ENCODE results near the gene PER2. TPM values are rescaled to one million over a fixed set of nuclear protein-coding genes. Genes with fewer than 3 reads are reported as not detected.

The PER2 gene
- total and polyA plus RNA-seq, 2 of the 13 experiments (the other 11 are each of a cell fraction or from before 2014, with no cell fraction given), result 5.1 to 9.4 TPM

DNA sequence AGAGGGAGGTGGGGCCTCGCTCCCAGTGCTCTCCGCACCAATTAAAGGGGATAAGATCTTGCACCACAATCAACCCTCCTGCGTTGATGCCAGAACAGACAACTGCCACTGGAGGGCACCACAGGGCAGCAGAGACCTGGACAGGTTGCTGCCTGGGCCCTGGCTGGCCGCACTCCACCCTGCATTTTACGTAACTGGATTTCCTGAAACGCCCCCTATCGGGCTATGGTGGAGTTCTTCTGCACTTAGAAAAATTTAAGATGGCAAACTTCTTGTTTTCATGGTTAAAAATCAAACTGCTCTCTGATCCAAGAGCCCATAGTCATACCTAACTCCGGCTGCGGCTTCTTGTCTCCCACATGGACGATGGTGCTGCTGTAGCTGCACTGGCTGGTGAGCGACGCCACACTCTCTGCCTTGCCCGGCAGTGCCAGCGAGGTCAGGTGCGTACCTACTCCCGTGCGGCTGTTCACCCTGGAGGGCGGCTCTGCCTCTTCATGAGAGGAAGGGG, 31.8 kb downstream of the PER2 start:
- BruUV-seq (replicated peaks), result no TSS peak
- POLR2A ChIA-PET, result no interaction called here
- DNase-seq (ENCODE audit: low spot score) (peak; percentile 91), FAIRE-seq (peak; percentile 98), ATAC-seq (peak; percentile 86)
- Histone ChIP-seq H3K36me3 (replicated peaks in 1 of 2; ENCODE audit: control insufficient read depth in 1 of 2, insufficient read depth in 2 of 2, low read length in 2 of 2) (peaks cover 39 to 82% of the 10 kb centered on the region in 2 experiments), H3K27me3 (ENCODE audit: control insufficient read depth in 1 of 2, insufficient read depth in 2 of 2, low read length in 2 of 2) (no peaks in the 10 kb centered on the region), H3K9ac (ENCODE audit: insufficient read depth, low read depth, low read length) (no peak overlapping the region), H3K27ac (ENCODE audit: extremely low read length, insufficient read depth, low read length) (no peak overlapping the region), H2AFZ (ENCODE audit: low read length) (no peak overlapping the region), H3K4me1 (ENCODE audit: insufficient read depth, low read length) (peaks cover 26% of the 10 kb centered on the region), H3K4me3 (replicated peaks in 1 of 3; ENCODE audit: insufficient read depth in 1 of 3, low read depth in 2 of 3, low read length in 3 of 3) (no peak overlapping the region), H3K4me2 (ENCODE audit: low read depth, low read length) (no peak overlapping the region), H4K20me1 (ENCODE audit: insufficient read depth, low read length) (no peaks in the 10 kb centered on the region), H3K9me3 (ENCODE audit: low read length) (no peaks in the 10 kb centered on the region), H3K79me2 (ENCODE audit: insufficient read depth, low read length) (no peaks in the 10 kb centered on the region)
- in situ Hi-C loops (cut with HindIII; ENCODE audit: extremely low pct_ligation_motif_present, low pct_unique_long_range_greater_than_20kb) (no loop called here), intact Hi-C loops (cut with micrococcal nuclease; ENCODE audit: unreplicated experiment) (loop anchor here (1.0 to 2.0 kb wide), 2 partner anchors 49 to 96 kb away; no protein-coding TSS in a partner anchor)
- CTCF ChIA-PET (ENCODE audit: low intra/inter-chr PET ratio, low total read pairs), result interaction anchor here (0.7 to 2.5 kb wide), 10 partner anchors 9 to 398 kb away, joined by 3 to 24 read pairs (median 6); no protein-coding TSS in a partner anchor
- WGBS (ENCODE audit: low lambda C conversion rate), result 67% methylated on average over 16 of the region's 18 CpGs
- TF ChIP-seq, protein P1, sequence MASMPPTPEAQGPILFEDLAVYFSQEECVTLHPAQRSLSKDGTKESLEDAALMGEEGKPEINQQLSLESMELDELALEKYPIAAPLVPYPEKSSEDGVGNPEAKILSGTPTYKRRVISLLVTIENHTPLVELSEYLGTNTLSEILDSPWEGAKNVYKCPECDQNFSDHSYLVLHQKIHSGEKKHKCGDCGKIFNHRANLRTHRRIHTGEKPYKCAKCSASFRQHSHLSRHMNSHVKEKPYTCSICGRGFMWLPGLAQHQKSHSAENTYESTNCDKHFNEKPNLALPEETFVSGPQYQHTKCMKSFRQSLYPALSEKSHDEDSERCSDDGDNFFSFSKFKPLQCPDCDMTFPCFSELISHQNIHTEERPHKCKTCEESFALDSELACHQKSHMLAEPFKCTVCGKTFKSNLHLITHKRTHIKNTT (CRISPR knock-in tag; IDR thresholded peaks at IDR 0.05), result 0 out of 2 replicates have a peak, but pooled peaks have one; percentile 54
- TF ChIP-seq ZNF101 (CRISPR knock-in tag; IDR thresholded peaks at IDR 0.05; ENCODE audit: borderline replicate concordance, low read depth) (no peak), ELF1 (CRISPR knock-in tag; IDR thresholded peaks at IDR 0.05) (peak; percentile 72; the same call in 1 of the 2 replicates), HNRNPH1 (optimal IDR thresholded peaks at IDR 0.05; ENCODE audit: low read depth, low read length) (no peak), KLF9 (CRISPR knock-in tag; IDR thresholded peaks at IDR 0.05; ENCODE audit: low read depth) (peak; percentile 72; the same call in 1 of the 2 replicates), ETV6 (CRISPR knock-in tag; conservative IDR thresholded peaks at IDR 0.05) (peak; percentile 79; the same call in 1 of the 2 replicates), ZNF619 (CRISPR knock-in tag; IDR thresholded peaks at IDR 0.05) (no peak), SATB2 (CRISPR knock-in tag; IDR thresholded peaks at IDR 0.05) (no peak), CREB1 (IDR thresholded peaks at IDR 0.05) (no peak), CREB1 (CRISPR knock-in tag; IDR thresholded peaks at IDR 0.05) (no peak), SMC3 (IDR thresholded peaks at IDR 0.05; ENCODE audit: low read length) (peak; percentile 90), NKX3-1 (CRISPR knock-in tag; IDR thresholded peaks at IDR 0.05) (no peak), RFX3 (CRISPR knock-in tag; IDR thresholded peaks at IDR 0.05) (no peak), ZBTB38 (CRISPR knock-in tag; IDR thresholded peaks at IDR 0.05) (peak; percentile 27; the same call in 1 of the 2 replicates)
- TF ChIP-seq, protein P2, sequence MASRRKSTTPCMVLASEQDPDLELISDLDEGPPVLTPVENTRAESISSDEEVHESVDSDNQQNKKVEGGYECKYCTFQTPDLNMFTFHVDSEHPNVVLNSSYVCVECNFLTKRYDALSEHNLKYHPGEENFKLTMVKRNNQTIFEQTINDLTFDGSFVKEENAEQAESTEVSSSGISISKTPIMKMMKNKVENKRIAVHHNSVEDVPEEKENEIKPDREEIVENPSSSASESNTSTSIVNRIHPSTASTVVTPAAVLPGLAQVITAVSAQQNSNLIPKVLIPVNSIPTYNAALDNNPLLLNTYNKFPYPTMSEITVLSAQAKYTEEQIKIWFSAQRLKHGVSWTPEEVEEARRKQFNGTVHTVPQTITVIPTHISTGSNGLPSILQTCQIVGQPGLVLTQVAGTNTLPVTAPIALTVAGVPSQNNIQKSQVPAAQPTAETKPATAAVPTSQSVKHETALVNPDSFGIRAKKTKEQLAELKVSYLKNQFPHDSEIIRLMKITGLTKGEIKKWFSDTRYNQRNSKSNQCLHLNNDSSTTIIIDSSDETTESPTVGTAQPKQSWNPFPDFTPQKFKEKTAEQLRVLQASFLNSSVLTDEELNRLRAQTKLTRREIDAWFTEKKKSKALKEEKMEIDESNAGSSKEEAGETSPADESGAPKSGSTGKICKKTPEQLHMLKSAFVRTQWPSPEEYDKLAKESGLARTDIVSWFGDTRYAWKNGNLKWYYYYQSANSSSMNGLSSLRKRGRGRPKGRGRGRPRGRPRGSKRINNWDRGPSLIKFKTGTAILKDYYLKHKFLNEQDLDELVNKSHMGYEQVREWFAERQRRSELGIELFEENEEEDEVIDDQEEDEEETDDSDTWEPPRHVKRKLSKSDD (CRISPR knock-in tag; IDR thresholded peaks at IDR 0.05; ENCODE audit: low read depth), result no peak
- TF ChIP-seq, protein P3, sequence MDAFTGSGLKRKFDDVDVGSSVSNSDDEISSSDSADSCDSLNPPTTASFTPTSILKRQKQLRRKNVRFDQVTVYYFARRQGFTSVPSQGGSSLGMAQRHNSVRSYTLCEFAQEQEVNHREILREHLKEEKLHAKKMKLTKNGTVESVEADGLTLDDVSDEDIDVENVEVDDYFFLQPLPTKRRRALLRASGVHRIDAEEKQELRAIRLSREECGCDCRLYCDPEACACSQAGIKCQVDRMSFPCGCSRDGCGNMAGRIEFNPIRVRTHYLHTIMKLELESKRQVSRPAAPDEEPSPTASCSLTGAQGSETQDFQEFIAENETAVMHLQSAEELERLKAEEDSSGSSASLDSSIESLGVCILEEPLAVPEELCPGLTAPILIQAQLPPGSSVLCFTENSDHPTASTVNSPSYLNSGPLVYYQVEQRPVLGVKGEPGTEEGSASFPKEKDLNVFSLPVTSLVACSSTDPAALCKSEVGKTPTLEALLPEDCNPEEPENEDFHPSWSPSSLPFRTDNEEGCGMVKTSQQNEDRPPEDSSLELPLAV (CRISPR knock-in tag; conservative IDR thresholded peaks at IDR 0.05; ENCODE audit: low read depth), result no peak
- TF ChIP-seq, protein P4, sequence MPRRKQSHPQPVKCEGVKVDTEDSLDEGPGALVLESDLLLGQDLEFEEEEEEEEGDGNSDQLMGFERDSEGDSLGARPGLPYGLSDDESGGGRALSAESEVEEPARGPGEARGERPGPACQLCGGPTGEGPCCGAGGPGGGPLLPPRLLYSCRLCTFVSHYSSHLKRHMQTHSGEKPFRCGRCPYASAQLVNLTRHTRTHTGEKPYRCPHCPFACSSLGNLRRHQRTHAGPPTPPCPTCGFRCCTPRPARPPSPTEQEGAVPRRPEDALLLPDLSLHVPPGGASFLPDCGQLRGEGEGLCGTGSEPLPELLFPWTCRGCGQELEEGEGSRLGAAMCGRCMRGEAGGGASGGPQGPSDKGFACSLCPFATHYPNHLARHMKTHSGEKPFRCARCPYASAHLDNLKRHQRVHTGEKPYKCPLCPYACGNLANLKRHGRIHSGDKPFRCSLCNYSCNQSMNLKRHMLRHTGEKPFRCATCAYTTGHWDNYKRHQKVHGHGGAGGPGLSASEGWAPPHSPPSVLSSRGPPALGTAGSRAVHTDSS (CRISPR knock-in tag; conservative IDR thresholded peaks at IDR 0.05), result no peak
